ENCODE data around the gene SBK2. TPM values are rescaled to one million over a fixed set of nuclear protein-coding genes. Genes with fewer than 3 reads are reported as not detected.

The SBK2 gene
- total RNA-seq, 2 experiments from 2014 or later, result not detected

GRCh38 chr19:55491546-55492360 lies 45.2 kb downstream of the SBK2 start:
- ChIA-PET CTCF (interaction anchor here (1.2 to 1.9 kb wide), 2 partner anchors 24 to 351 kb away, joined by 3 to 6 read pairs; no protein-coding TSS in a partner anchor), POLR2A (no interaction called here)

GRCh38 chr19:55490478-55491432 lies 46.2 kb downstream of the SBK2 start:
- POLR2A ChIA-PET, result no interaction called here
- CTCF ChIA-PET, result interaction anchor here (1.2 to 1.9 kb wide), 2 partner anchors 23 to 350 kb away, joined by 3 to 6 read pairs; no protein-coding TSS in a partner anchor

DNA sequence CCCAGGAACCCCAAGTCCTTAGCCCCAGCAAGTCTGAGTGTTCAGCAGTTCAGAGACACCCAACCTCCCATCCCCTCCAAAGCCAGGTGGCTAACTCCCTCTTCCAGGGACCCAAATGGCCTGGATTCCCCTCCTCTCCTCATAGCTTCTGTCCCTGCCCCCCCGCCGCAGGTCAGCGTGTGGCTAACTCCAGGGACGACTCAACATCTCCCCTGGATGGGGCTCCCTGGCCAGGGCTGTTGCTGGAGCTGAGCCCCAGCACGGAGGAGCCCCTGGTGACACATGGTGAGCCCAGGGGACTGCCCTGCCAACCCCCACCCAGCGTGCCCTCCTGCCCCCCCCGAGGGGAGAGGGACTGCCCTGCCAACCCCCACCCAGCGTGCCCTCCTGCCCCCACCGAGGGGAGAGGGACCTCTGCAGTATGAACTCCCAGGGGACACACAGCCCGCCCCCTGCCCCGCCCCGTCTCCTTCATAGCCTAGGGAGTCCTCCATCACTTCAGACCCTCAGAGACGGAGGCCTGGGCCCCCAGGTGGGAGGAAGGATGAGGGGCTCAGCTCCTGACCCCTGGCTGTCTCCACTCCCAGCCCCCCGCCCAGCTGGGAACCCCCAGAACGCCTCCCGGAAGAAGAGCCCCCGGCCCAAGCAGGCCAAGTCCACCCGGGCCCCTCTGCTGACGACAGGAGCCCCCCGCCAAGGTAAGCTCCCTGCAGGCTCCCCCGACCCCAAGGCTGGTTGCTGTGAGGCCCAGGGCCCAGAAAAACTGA lies 47.0 kb downstream of the SBK2 start:
- ChIA-PET CTCF (interaction anchor here (1.9 kb wide), 1 partner anchor 22 kb away, joined by 6 read pairs; no protein-coding TSS in a partner anchor), POLR2A (no interaction called here)

DNA sequence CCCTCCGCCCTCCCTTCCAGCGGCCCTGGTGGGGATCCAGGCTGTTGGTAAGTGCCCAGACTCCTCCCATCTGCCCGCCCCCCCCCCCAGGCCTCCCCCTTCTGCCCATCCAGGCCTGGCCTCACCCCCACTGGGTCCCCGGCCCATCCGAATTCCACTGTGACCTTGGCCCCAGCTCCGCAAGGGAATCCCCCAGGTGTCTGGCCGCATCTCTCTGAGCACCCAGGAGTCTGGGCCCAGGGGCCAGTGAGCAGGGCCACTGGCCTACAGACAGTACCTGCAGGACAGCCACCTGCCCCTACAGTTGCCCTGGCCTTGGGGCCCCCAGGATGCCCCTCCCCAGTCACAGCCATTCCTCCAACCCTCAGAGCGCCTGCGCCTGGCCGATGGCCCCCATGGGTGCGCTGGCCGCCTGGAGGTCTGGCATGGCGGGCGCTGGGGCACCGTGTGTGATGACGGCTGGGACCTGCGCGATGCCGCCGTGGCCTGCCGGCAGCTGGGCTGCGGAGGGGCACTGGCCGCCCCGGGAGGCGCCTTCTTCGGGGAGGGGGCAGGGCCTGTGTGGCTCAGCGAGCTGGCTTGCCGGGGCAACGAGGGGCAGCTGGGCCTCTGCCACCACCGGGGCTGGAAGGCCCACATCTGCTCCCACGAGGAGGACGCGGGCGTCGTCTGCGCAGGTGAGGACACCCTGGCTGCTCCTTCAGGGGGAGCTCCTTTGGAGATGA lies 47.8 kb downstream of the SBK2 start:
- ChIA-PET CTCF (interaction anchor here (5.7 kb wide), 1 partner anchor 15 kb away, joined by 25 read pairs; no protein-coding TSS in a partner anchor), POLR2A (no interaction called here)

DNA sequence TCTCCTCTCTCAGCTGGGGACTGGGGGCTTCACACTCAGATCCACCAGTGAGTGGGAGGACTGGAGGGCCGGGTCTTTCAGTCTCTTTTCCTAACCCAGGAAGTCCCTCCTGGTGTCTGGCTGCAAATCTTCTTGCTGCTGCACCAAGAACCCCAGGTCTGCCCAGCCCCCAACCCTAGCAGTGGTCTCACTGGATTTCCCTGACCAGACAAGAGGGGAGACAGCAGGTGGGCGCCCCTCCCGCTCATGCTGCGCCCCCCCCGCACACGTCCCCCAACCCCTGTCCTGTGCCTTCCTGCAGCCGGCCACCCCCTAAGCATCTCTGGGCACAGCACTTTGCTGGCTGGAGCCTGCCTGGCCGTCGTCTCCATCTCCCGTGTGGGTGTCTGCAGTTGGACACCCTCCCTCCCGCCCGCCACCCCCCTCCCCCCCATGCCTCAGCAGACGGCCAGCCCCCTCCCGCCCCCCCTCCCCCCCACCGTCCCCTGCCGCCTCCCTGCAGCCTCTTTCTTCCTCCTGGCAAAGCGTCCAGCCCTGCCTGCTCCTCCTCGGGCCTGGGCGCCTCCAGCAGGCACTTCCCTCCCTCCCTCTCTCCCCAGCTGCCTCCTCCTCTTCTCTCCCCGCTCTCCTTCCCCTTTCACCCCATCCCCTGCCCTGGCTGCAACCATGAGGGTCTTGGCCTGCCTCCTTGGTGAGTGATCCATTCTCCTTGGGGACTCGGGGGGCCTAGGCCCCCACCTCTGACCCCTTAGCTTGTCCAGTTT lies 48.8 kb downstream of the SBK2 start, which contains the start of gene SSC5D:
TSS of gene SSC5D (plus strand) at position 513 of the 764 bp plus-strand sequence. CDS start at position 667, 154 bp downstream.
- CTCF ChIA-PET, result interaction anchor here (1.5 to 5.7 kb wide), 2 partner anchors 10 to 16 kb away, joined by 6 to 25 read pairs; no protein-coding TSS in a partner anchor
- POLR2A ChIA-PET, result no interaction called here

DNA sequence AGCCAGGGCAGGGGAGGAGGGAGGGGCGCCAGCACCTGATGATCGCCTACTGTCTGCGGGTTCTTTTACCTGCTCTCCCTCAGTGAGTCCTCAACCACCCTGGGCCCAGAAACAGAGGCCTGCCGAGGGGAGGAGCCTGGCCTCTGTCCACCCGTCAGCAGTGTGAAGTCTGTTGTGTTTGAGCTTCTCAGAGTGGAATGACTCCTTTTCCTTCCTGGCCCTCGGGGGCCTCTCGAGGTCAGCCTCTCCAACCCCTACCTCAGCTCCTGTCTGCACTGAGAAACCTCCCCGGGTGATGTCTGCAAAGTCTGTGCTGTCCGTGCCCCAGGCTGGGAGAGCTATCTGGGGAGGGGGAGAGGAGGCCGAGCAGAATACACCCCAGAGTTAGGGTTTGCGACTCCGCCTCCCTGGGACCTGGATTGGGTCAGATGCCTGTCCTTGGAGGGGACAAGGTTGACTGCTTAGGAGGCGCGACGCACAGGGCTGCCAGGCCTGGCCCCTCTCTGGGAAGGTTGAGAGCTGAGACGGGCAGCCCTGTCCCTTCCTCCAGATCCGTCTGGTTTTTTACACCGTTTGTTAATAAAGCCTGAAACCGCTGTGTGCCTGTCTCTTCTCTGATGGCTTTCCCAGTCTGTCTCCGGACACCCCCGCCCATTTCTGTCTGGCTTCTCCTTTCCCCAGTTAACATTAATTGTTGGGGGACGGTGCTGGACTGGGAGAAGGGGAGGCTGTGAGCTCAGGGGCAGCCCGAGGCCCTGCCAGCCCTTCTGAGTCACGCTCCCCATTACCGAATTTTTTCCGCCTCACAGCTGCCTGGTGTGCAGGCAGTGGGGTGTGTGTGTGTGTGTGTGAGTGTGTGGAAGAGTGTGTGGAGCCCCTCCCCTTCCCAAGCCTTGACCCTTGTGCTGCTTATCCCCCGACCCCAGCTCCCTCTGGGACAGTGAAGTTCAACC lies 49.7 kb downstream of the SBK2 start:
- ChIA-PET POLR2A (interaction anchor here (2.7 kb wide), 1 partner anchor 11 kb away, joined by 14 read pairs; the partner anchor contains the start of gene ZNF628), CTCF (interaction anchor here (1.5 to 5.7 kb wide), 3 partner anchors 11 to 119 kb away, joined by 5 to 25 read pairs (median 6); partner anchors contain the start of gene ZNF865)

DNA sequence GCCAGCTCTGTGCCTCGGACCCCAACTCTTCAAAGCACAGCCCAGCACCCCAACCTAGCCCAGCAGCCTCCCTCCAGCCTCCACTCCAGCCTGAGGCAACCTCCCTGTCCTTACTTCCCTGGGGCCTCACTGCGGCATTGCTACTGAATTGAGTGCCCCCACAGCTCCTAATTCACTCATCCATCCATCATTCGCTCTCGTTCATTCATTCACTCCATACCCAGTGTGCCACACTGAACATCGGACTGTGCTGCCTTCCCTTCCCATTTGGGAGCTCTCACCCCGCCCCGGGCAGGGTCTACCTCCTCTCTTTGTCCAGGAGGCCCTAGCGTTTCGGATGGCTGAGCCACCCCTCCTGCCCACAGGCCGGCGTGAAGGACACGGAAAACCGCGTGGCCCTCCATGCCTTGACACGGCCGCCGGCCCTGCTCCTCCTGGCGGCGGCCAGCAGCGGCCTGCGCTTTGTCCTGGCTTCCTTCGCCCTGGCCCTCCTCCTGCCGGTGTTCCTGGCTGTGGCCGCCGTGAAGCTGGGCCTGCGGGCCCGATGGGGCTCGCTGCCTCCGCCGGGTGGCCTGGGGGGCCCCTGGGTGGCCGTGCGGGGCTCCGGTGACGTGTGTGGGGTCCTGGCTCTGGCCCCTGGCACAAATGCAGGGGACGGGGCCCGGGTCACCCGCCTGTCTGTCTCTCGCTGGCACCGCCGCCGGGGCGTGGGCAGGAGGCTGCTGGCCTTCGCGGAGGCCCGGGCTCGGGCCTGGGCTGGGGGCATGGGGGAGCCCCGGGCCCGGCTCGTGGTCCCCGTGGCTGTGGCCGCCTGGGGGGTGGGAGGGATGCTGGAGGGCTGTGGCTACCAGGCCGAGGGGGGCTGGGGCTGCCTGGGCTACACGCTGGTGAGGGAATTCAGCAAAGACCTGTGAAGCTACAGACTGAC lies 50.6 kb downstream of the SBK2 start:
- CTCF ChIA-PET, result interaction anchor here (0.5 to 5.7 kb wide), 4 partner anchors 12 to 142 kb away, joined by 3 to 25 read pairs (median 6); partner anchors contain the start of gene ZNF865

GRCh38 chr19:55485439-55486011 lies 51.4 kb downstream of the SBK2 start:
- POLR2A ChIA-PET, result interaction anchor here (2.7 kb wide), 1 partner anchor 9 kb away, joined by 14 read pairs; the partner anchor contains the start of gene ZNF628
- CTCF ChIA-PET, result interaction anchor here (0.6 to 5.7 kb wide), 4 partner anchors 9 to 121 kb away, joined by 4 to 25 read pairs (median 5); partner anchors contain the start of gene ZNF865

More for the DNA sequence above, 50.6 kb downstream of the SBK2 start:
- POLR2A ChIA-PET, result interaction anchor here (2.7 kb wide), 1 partner anchor 10 kb away, joined by 14 read pairs; the partner anchor contains the start of gene ZNF628

DNA sequence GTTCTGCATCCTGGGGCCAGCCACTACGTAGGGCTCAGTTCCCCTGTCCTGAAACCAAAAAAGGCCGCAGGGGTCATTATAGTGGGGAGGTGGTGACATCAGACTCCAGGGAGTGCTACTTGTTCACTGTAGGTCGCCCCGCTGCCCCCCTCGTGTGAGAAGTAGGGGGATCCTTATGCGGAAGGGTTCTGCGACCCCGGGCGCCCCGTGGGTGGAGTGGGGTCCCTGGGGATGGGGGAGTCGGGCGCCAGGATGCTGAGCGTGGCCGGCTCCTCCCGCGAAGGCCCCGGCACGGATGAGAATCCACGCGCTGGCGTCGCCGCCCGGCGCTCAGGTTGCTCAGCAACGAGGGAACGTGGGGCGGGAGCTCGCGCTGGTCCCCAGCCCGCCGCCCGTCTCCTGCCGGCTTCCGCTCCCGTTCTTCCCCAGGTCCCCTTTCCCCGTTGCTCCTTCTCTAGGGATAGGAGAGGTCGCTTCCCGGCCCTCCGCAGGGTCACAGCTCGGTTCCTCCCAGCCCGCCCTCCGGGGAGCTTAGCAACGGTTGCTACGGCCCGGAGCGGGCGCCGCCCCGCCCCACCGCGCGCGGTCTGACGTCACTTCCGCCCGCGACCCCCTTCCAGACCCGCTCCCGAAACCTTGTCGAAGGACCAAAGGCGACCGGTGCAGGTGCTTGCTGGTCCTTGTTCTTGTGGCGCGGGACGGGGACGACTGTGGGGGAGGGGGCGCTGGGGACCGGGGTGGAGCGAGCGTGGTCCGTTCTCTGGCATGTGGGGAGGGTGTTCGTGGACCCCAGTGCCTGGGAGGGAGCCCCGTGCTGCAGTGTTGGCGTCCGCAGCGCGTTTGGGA lies 52.1 kb downstream of the SBK2 start, which contains the start of gene NAT14:
TSS of gene NAT14 (plus strand) at position 596 of the 846 bp plus-strand sequence. CDS start 521 bp downstream, outside the sequence.
- POLR2A ChIA-PET, result interaction anchor here (2.7 kb wide), 1 partner anchor 8 kb away, joined by 14 read pairs; the partner anchor contains the start of gene ZNF628
- CTCF ChIA-PET, result interaction anchor here (0.6 to 5.7 kb wide), 3 partner anchors 8 to 20 kb away, joined by 4 to 25 read pairs (median 5); no protein-coding TSS in a partner anchor

DNA sequence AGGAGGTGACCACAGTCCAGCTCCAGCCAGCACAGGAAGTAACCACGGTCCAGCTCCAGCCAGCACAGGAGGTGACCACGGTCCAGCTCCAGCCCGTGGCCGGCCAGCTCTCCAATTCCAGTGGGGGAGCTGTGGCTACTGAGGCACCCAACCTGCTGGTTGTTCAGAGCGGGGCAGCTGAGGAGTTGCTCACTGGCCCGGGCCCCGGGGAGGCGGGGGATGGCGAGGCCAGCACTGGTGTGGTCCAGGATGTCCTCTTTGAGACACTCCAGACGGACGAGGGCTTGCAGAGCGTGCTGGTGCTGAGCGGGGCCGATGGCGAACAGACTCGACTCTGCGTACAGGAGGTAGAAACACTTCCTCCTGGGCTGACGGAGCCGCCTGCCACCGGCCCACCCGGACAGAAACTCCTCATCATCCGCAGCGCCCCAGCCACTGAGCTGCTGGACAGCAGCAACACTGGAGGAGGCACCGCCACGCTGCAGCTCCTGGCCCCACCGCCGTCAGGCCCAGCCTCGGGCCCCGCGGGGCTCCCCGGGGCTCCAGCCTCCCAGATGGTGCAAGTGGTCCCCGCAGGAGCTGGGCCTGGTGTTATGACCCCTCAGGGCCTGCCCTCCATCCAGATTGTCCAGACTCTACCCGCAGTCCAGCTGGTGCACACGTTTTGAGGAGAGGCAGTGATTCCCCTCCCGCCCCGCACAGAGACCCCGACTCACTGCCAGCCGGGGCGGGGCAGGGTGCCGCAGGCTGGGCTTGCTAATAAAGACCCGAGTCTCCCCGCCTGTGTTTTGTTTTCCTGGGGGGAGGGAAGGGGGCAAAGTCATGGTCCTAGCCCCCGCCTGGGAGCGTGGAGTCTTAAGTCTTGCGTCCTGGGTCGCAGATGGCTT lies 53.0 kb downstream of the SBK2 start:
- CTCF ChIA-PET, result interaction anchor here (1.3 to 5.7 kb wide), 2 partner anchors 16 to 21 kb away, joined by 3 to 25 read pairs; no protein-coding TSS in a partner anchor

GRCh38 chr19:55482967-55483705 lies 53.8 kb downstream of the SBK2 start:
- ChIA-PET POLR2A (no interaction called here), CTCF (interaction anchor here (0.6 to 5.7 kb wide), 3 partner anchors 9 to 21 kb away, joined by 3 to 25 read pairs (median 3); no protein-coding TSS in a partner anchor)

More for the DNA sequence above, 53.0 kb downstream of the SBK2 start:
- POLR2A ChIA-PET, result interaction anchor here (2.7 kb wide), 1 partner anchor 8 kb away, joined by 14 read pairs; the partner anchor contains the start of gene ZNF628

All from activated CD8-positive, alpha-beta memory T cell treated with anti-CD3 and anti-CD28 coated beads for 36 hours (primary cell).